H1 (cell line): Measurements from ENCODE around the gene IL1RAPL1. TPM values are rescaled to one million over a fixed set of nuclear protein-coding genes. Genes with fewer than 3 reads are reported as not detected.

ENCODE experiments used
- CTCF ChIA-PET: fragments of 300-600 bp; sonication (Branson Sonifier 250); formaldehyde crosslinking; loops from one replicate; lab custom pipeline; 2021; ENCODE audit not compliant: partially characterized antibody; lab: Charles Lee
- POLR2A ChIA-PET: fragments of 300-600 bp; sonication (Branson Sonifier 250); formaldehyde crosslinking; loops from one replicate; lab custom pipeline; 2021; ENCODE audit warnings: inconsistent platforms; ENCODE audit not compliant: partially characterized antibody; lab: Charles Lee
- DNase-seq, 2 experiments: peaks; one replicate each; pipeline versions ENCODE4 v3.0.0 to v3.0.0-alpha.2; 2010 to 2022; ENCODE audit warnings: low spot score in 2 of 2, low read depth in 1 of 2, mixed read lengths in 1 of 2
- FAIRE-seq: peaks from 2 replicates; lab custom pipeline; 2011; peaks lifted over from hg19 to GRCh38; lab: Jason Lieb, UNC
- H2AFZ ChIP-seq: 2 replicates; pipeline ENCODE4 v1.8.1; 2012; ENCODE audit warnings: low read length, inconsistent platforms
- H2AK5ac ChIP-seq: 2 replicates; pipeline ENCODE4 v1.6.1; 2013; ENCODE audit warnings: low read depth, low read length
- H2BK120ac ChIP-seq: replicated peaks from 2 replicates; pipeline ENCODE3; 2013; ENCODE audit warnings: low read depth, low read length, inconsistent platforms
- H2BK12ac ChIP-seq: 2 replicates; pipeline ENCODE4 v1.6.1; 2013; ENCODE audit warnings: low read depth, low read length
- H2BK15ac ChIP-seq: 2 replicates; pipeline ENCODE4 v1.6.1; 2013; ENCODE audit warnings: low read length
- H2BK20ac ChIP-seq: 2 replicates; pipeline ENCODE4 v1.6.1; 2013; ENCODE audit warnings: low read length
- H2BK5ac ChIP-seq: 2 replicates; pipeline ENCODE4 v1.6.1; 2013; ENCODE audit warnings: low read depth, low read length
- H3K14ac ChIP-seq: 2 replicates; pipeline ENCODE4 v1.6.1; 2013; ENCODE audit warnings: inconsistent platforms; ENCODE audit not compliant: insufficient read length
- H3K18ac ChIP-seq: 2 replicates; pipeline ENCODE4 v1.6.1; 2013; ENCODE audit warnings: low read length; ENCODE audit errors: extremely low read depth
- H3K23ac ChIP-seq: 2 replicates; pipeline ENCODE4 v1.6.1; 2013; ENCODE audit warnings: inconsistent platforms; ENCODE audit not compliant: insufficient read length
- H3K23me2 ChIP-seq: 2 replicates; pipeline ENCODE4 v1.6.1; 2013; ENCODE audit warnings: low read depth, low read length
- H3K27ac ChIP-seq: 2 replicates; pipeline ENCODE4 v1.6.1; 2011; ENCODE audit warnings: low read depth, low read length, inconsistent platforms
- H3K27me3 ChIP-seq, 4 experiments: replicated peaks in 1 of 4; 1 replicate in 1 of 4; 2 replicates in 3 of 4; pipeline versions ENCODE4 v1.6.1 to v1.8.1; 2011 to 2013; ENCODE audit warnings: low read length in 3 of 4, mild to moderate bottlenecking in 3 of 4, inconsistent platforms in 2 of 4, mixed read lengths in 2 of 4, moderate library complexity in 1 of 4; ENCODE audit not compliant: control insufficient read depth in 3 of 4, insufficient read depth in 3 of 4; ENCODE audit errors: extremely low read depth in 1 of 4
- H3K36me3 ChIP-seq, 4 experiments: 2 replicates each; pipeline versions ENCODE4 v1.6.1 to v1.8.1; 2011 to 2013; ENCODE audit warnings: mild to moderate bottlenecking in 4 of 4, low read length in 3 of 4, moderate library complexity in 2 of 4, control low read depth in 1 of 4, inconsistent platforms in 1 of 4; ENCODE audit not compliant: insufficient read depth in 4 of 4, control insufficient read depth in 2 of 4
- H3K4ac ChIP-seq: replicated peaks from 2 replicates; pipeline ENCODE3; 2013; ENCODE audit warnings: low read length, low read depth, mixed read lengths, inconsistent platforms; ENCODE audit not compliant: insufficient read length
- H3K4me1 ChIP-seq, 4 experiments: replicated peaks in 1 of 4; 1 replicate in 1 of 4; 2 replicates in 3 of 4; pipeline versions ENCODE4 v1.6.1 to v1.8.1; 2011 to 2013; ENCODE audit warnings: low read length in 3 of 4, inconsistent platforms in 2 of 4, mixed read lengths in 1 of 4; ENCODE audit not compliant: insufficient read depth in 4 of 4, control insufficient read depth in 3 of 4
- H3K4me2 ChIP-seq, 2 experiments: 2 replicates each; pipeline versions ENCODE4 v1.6.1 to v1.8.1; 2011 to 2013; ENCODE audit warnings: low read depth in 2 of 2, low read length in 2 of 2, control low read depth in 1 of 2, inconsistent platforms in 1 of 2, mild to moderate bottlenecking in 1 of 2; ENCODE audit not compliant: insufficient read depth in 1 of 2
- H3K4me3 ChIP-seq, 4 experiments: fragments of 200-600, 300-600 bp in 1 of 4; sonication (generic), shearing (Covaris generic), sonication (Bioruptor Twin) in 1 of 4; 2 replicates each; pipeline versions ENCODE4 v1.5.1 to v1.8.1; 2011 to 2016; ENCODE audit warnings: low read length in 4 of 4, low read depth in 3 of 4, control low read depth in 2 of 4, inconsistent platforms in 2 of 4, mild to moderate bottlenecking in 2 of 4, mixed read lengths in 1 of 4, moderate library complexity in 1 of 4; ENCODE audit not compliant: insufficient read depth in 2 of 4; ENCODE audit errors: extremely low read depth in 1 of 4
- H3K56ac ChIP-seq: replicated peaks from 2 replicates; pipeline ENCODE3; 2013; ENCODE audit warnings: low read depth, mild to moderate bottlenecking, mixed read lengths, low read length, inconsistent platforms; ENCODE audit not compliant: insufficient read length
- H3K79me1 ChIP-seq: 2 replicates; pipeline ENCODE4 v1.6.1; 2013; ENCODE audit warnings: low read depth, low read length, control low read depth
- H3K79me2 ChIP-seq, 2 experiments: 2 replicates each; pipeline versions ENCODE4 v1.6.1 to v1.8.1; 2012 to 2013; ENCODE audit warnings: low read length in 2 of 2, mild to moderate bottlenecking in 2 of 2, inconsistent platforms in 1 of 2; ENCODE audit not compliant: insufficient read depth in 2 of 2, control insufficient read depth in 1 of 2
- H3K9ac ChIP-seq, 4 experiments: replicated peaks in 1 of 4; 1 replicate in 1 of 4; 2 replicates in 3 of 4; pipeline versions ENCODE4 v1.6.1 to v1.8.1; 2011 to 2013; ENCODE audit warnings: low read depth in 3 of 4, low read length in 3 of 4, control low read depth in 2 of 4, mild to moderate bottlenecking in 2 of 4, moderate library complexity in 2 of 4, inconsistent platforms in 1 of 4; ENCODE audit errors: extremely low read depth in 1 of 4
- H3K9me3 ChIP-seq, 2 experiments: 2 replicates each; pipeline versions ENCODE4 v1.6.1 to v1.8.1; 2012 to 2013; ENCODE audit warnings: mild to moderate bottlenecking in 2 of 2, moderate library complexity in 2 of 2, control low read depth in 1 of 2, inconsistent platforms in 1 of 2, low read depth in 1 of 2, low read length in 1 of 2, mixed read lengths in 1 of 2; ENCODE audit not compliant: insufficient read depth in 2 of 2
- H4K20me1 ChIP-seq, 2 experiments: replicated peaks in 1 of 2; 2 replicates each; pipeline versions ENCODE3 to v1.8.1; 2011 to 2013; ENCODE audit warnings: inconsistent platforms in 2 of 2, low read length in 2 of 2, mild to moderate bottlenecking in 1 of 2; ENCODE audit not compliant: insufficient read depth in 2 of 2, control insufficient read depth in 1 of 2
- H4K5ac ChIP-seq: 2 replicates; pipeline ENCODE4 v1.6.1; 2013; ENCODE audit warnings: low read length, low read depth, mixed read lengths, inconsistent platforms; ENCODE audit not compliant: insufficient read length
- H4K8ac ChIP-seq: 2 replicates; pipeline ENCODE4 v1.8.0; 2013; ENCODE audit warnings: mild to moderate bottlenecking, moderate library complexity, low read length, inconsistent platforms; ENCODE audit not compliant: insufficient read depth; ENCODE audit errors: extremely low read depth
- H4K91ac ChIP-seq: replicated peaks from 2 replicates; pipeline ENCODE3; 2013; ENCODE audit warnings: low read length, mixed read lengths, inconsistent platforms; ENCODE audit not compliant: insufficient read length
- ASH2L ChIP-seq: fragments of 200-600, 300-600 bp; sonication (generic); IDR thresholded peaks from one replicate; pipeline ENCODE4 v1.7.1; 2017; ENCODE audit warnings: low read length
- CHD1 ChIP-seq: IDR thresholded peaks from 2 replicates; pipeline ENCODE4 v1.6.1; 2012; ENCODE audit warnings: low read depth, low read length, improper control_type of control experiment
- EP300 ChIP-seq, 2 experiments: IDR thresholded peaks; 1 replicate in 1 of 2; 2 replicates in 1 of 2; pipeline ENCODE4 v1.6.1; 2011 to 2012; ENCODE audit warnings: low read depth in 2 of 2, low read length in 2 of 2, mild to moderate bottlenecking in 2 of 2, borderline replicate concordance in 1 of 2, inconsistent platforms in 1 of 2, moderate library complexity in 1 of 2
- GTF2F1 ChIP-seq: IDR thresholded peaks from 2 replicates; pipeline ENCODE4 v1.6.1; 2012; ENCODE audit warnings: low read depth, low read length, improper control_type of control experiment, borderline replicate concordance
- PHF8 ChIP-seq: fragments of 200-600 bp; sonication (generic); conservative IDR thresholded peaks from 2 replicates; pipeline ENCODE4 v1.7.1; 2012; ENCODE audit warnings: low read depth, mild to moderate bottlenecking, inconsistent platforms, low read length, moderate library complexity
- POU5F1 ChIP-seq: IDR thresholded peaks from 2 replicates; pipeline ENCODE4 v1.6.1; 2011; ENCODE audit warnings: low read depth, mild to moderate bottlenecking, low read length, moderate library complexity
- RBBP5 ChIP-seq: IDR thresholded peaks from 2 replicates; pipeline ENCODE4 v1.7.1; 2012; ENCODE audit warnings: low read depth, mild to moderate bottlenecking, inconsistent platforms, low read length, moderate library complexity, borderline replicate concordance
- SIX5 ChIP-seq: IDR thresholded peaks from 2 replicates; pipeline ENCODE4 v1.6.1; 2011; ENCODE audit warnings: mild to moderate bottlenecking, low read depth, low read length
- SRF ChIP-seq: IDR thresholded peaks from 2 replicates; pipeline ENCODE4 v1.6.1; 2011; ENCODE audit warnings: mild to moderate bottlenecking, low read depth, low read length, moderate library complexity
- SUZ12 ChIP-seq: fragments of 200-600 bp; sonication (generic); IDR thresholded peaks from 2 replicates; pipeline ENCODE4 v1.6.1; 2012; ENCODE audit warnings: mild to moderate bottlenecking, inconsistent platforms, low read length, moderate library complexity, mixed read lengths
- TCF12 ChIP-seq: IDR thresholded peaks from 2 replicates; pipeline ENCODE4 v1.6.1; 2011; ENCODE audit warnings: low read depth, mild to moderate bottlenecking, low read length
- YY1 ChIP-seq: IDR thresholded peaks from 2 replicates; pipeline ENCODE4 v1.6.1; 2011; ENCODE audit warnings: low read depth, mild to moderate bottlenecking, low read length
- WGBS, 2 experiments: shearing (Covaris generic) in 1 of 2; methylation state at CpG; one replicate each; pipeline versions ENCODE4 v1.1.6 to v1.1.7; 2013 to 2015; ENCODE audit warnings: low lambda C conversion rate in 2 of 2, mixed read lengths in 2 of 2, inconsistent platforms in 1 of 2, low coverage in 1 of 2, missing lambda C conversion rate in 1 of 2; ENCODE audit not compliant: insufficient replicate concordance in 2 of 2, insufficient coverage in 1 of 2, insufficient read length in 1 of 2; ENCODE audit errors: extremely low coverage in 1 of 2, missing lambda C conversion rate in 1 of 2; 5-methylcytosine and 5-hydroxymethylcytosine counted together
- polyA plus RNA-seq, 7 experiments: library from polyadenylated mRNA; depleted of rRNA in 3 of 7; stranded (reverse) in 5 of 7; unstranded in 2 of 7; fragments of >200 nt in 5 of 7; fragments of 200-250 nt in 2 of 7; gene quantifications; 1 replicate in 5 of 7; 2 replicates in 1 of 7; 4 replicates in 1 of 7; pipeline versions ENCODE4 v1.2.1 to v1.2.3, GENCODE V29; 2011 to 2013; ENCODE audit warnings: missing spikeins in 2 of 7, mixed read lengths in 2 of 7
- total RNA-seq: library from RNA; stranded (reverse); fragmentation: NEBNext Ultra II Directional; extraction: Animal tissue kit (Norgen Biotek cat#: 25700); gene quantifications from 2 replicates; pipeline ENCODE4 v1.2.1, GENCODE V29; 2021
- TF ChIP-seq, protein P1 (sequence below): IDR thresholded peaks from 2 replicates; pipeline ENCODE4 v1.6.1; 2012; ENCODE audit warnings: low read length, inconsistent platforms

IL1RAPL1 gene
- total and polyA plus RNA-seq, 2 of the 8 experiments (the other 6 are each of a cell fraction or from before 2014, with no cell fraction given): 0.11 to 0.35 TPM

DNA sequence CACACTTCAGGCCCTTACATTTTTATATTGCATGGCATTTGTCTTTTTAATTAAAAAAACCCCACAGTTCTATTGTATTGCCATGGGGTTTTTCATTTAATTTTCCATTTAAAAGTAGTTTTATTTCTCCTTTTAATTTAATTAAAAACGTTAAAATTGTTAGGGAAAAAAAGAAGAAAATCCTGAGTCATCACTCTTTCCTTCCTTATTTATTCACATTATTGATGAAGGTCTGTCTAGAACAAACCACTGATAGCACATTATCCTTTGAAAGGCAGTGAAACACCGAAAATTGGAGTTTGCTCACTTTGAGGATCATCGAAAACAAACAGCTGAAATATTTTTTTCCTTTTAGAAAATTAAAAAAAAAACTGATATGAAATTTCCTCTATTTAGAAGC is 868.5 kb downstream of the IL1RAPL1 start:
- Histone ChIP-seq H3K23ac (no peak overlapping the region), H2BK5ac (no peak overlapping the region), H2BK20ac (no peak overlapping the region), H3K14ac (no peak overlapping the region), H3K4me3 (no peak overlapping the region), H3K18ac (no peak overlapping the region), H3K4ac (no peak overlapping the region), H3K9me3 (no peaks in the 10 kb centered on the region), H3K4me2 (no peak overlapping the region), H3K27me3 (no peaks in the 10 kb centered on the region), H4K5ac (no peak overlapping the region), H3K27ac (no peak overlapping the region), H4K91ac (no peak overlapping the region), H3K4me1 (no peaks in the 10 kb centered on the region), H2BK120ac (no peak overlapping the region), H4K20me1 (no peaks in the 10 kb centered on the region), H2BK12ac (no peak overlapping the region), H2AFZ (no peak overlapping the region), H3K56ac (no peak overlapping the region), H2BK15ac (no peak overlapping the region), H3K79me2 (no peaks in the 10 kb centered on the region), H3K9ac (no peak overlapping the region), H2AK5ac (no peak overlapping the region), H3K79me1 (no peaks in the 10 kb centered on the region), H3K36me3 (no peaks in the 10 kb centered on the region), H3K23me2 (no peaks in the 10 kb centered on the region), H4K8ac (no peak overlapping the region)
- POLR2A ChIA-PET: no interaction called here
- CTCF ChIA-PET: no interaction called here
- 77% methylated on average over 3 of the region's 3 CpGs; no CpG with 5 or more reads in 1 of the 2 experiments for WGBS, 2 experiments
- DNase-seq (no peak), FAIRE-seq (no peak)
- TF ChIP-seq, protein P1, sequence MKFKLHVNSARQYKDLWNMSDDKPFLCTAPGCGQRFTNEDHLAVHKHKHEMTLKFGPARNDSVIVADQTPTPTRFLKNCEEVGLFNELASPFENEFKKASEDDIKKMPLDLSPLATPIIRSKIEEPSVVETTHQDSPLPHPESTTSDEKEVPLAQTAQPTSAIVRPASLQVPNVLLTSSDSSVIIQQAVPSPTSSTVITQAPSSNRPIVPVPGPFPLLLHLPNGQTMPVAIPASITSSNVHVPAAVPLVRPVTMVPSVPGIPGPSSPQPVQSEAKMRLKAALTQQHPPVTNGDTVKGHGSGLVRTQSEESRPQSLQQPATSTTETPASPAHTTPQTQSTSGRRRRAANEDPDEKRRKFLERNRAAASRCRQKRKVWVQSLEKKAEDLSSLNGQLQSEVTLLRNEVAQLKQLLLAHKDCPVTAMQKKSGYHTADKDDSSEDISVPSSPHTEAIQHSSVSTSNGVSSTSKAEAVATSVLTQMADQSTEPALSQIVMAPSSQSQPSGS: no peak
- no peak for TF ChIP-seq SIX5
- TF ChIP-seq EP300 (IDR thresholded peaks at IDR 0.05; ENCODE audit: borderline replicate concordance in 1 of 2, low read depth in 2 of 2, low read length in 2 of 2): no peak
- no peak for TF ChIP-seq SRF
- TF ChIP-seq GTF2F1: no peak
- no peak for TF ChIP-seq PHF8
- TF ChIP-seq RBBP5: no peak
- no peak for TF ChIP-seq CHD1
- TF ChIP-seq YY1: no peak
- TF ChIP-seq TCF12: no peak
- TF ChIP-seq POU5F1: no peak
- no peak for TF ChIP-seq ASH2L
- no peak for TF ChIP-seq SUZ12
- TF ChIP-seq, all 59 proteins: peak for 0
